ENCODE measurements around the gene CUTC. TPM values are rescaled to one million over a fixed set of nuclear protein-coding genes. Genes with fewer than 3 reads are reported as not detected.

Gene CUTC
- total RNA-seq, 1 experiment from 2014 or later, result 29.5 TPM

GRCh38 chr10:99782447-99783286 lies 50.6 kb downstream of the CUTC start, which contains the start of gene ABCC2:
ABCC2 (plus strand) TSS chr10:99782640; CDS start chr10:99782845, 205 bp downstream.
- H3K9me3 ChIP-seq (replicated peaks), result no peaks in the 10 kb centered on the region
- H3K27ac ChIP-seq, result peak within 1 kb of the TSS; percentile 71; the same call in 1 of the 2 replicates
- no peak within 1 kb of the TSS for H3K4me3 ChIP-seq
- no peak for DNase-seq (ENCODE audit: low read depth in 1 of 2, low spot score in 2 of 2)
- H3K36me3 ChIP-seq, result no peaks in the 10 kb centered on the region
- H3K27me3 ChIP-seq (replicated peaks), result no peaks in the 10 kb centered on the region
- H3K4me1 ChIP-seq (replicated peaks), result peaks cover 59% of the 10 kb centered on the region

- peak; percentile 55 to 60 for DNase-seq (ENCODE audit: low read depth in 1 of 2, low spot score in 2 of 2)
- H3K27me3 ChIP-seq (replicated peaks), result no peaks in the 10 kb centered on the region
- H3K4me1 ChIP-seq (replicated peaks), result peaks cover 45% of the 10 kb centered on the region
- no peaks in the 10 kb centered on the region for H3K36me3 ChIP-seq
- H3K27ac ChIP-seq, result peak overlapping the region; percentile 71
- H3K9me3 ChIP-seq (replicated peaks), result no peaks in the 10 kb centered on the region
- H3K4me3 ChIP-seq, result no peak overlapping the region
These were observed 52.1 kb downstream of the CUTC start for GRCh38 chr10:99784016-99784726.

- no peaks in the 10 kb centered on the region for H3K36me3 ChIP-seq
- no peak overlapping the region for H3K4me3 ChIP-seq
- H3K27me3 ChIP-seq (replicated peaks), result no peaks in the 10 kb centered on the region
- peaks cover 40% of the 10 kb centered on the region for H3K4me1 ChIP-seq (replicated peaks)
- H3K9me3 ChIP-seq (replicated peaks), result no peaks in the 10 kb centered on the region
- H3K27ac ChIP-seq, result peak overlapping the region; percentile 71
- DNase-seq (ENCODE audit: low read depth in 1 of 2, low spot score in 2 of 2), result no peak
These were observed 52.9 kb downstream of the CUTC start for GRCh38 chr10:99784727-99785441.

GRCh38 chr10:99785646-99786045 lies 53.6 kb downstream of the CUTC start:
- H3K27ac ChIP-seq, result no peak overlapping the region
- H3K4me1 ChIP-seq (replicated peaks), result peaks cover 33% of the 10 kb centered on the region
- DNase-seq (ENCODE audit: low read depth in 1 of 2, low spot score in 2 of 2), result no peak
- no peaks in the 10 kb centered on the region for H3K9me3 ChIP-seq (replicated peaks)
- H3K4me3 ChIP-seq, result no peak overlapping the region
- no peaks in the 10 kb centered on the region for H3K36me3 ChIP-seq
- no peaks in the 10 kb centered on the region for H3K27me3 ChIP-seq (replicated peaks)

- H3K9me3 ChIP-seq (replicated peaks), result no peaks in the 10 kb centered on the region
- DNase-seq (ENCODE audit: low read depth in 1 of 2, low spot score in 2 of 2), result no peak
- H3K27ac ChIP-seq, result no peak overlapping the region
- no peaks in the 10 kb centered on the region for H3K36me3 ChIP-seq
- no peak overlapping the region for H3K4me3 ChIP-seq
- H3K27me3 ChIP-seq (replicated peaks), result no peaks in the 10 kb centered on the region
- H3K4me1 ChIP-seq (replicated peaks), result peaks cover 20% of the 10 kb centered on the region
These were observed 55.3 kb downstream of the CUTC start for GRCh38 chr10:99787311-99787710.

- no peaks in the 10 kb centered on the region for H3K9me3 ChIP-seq (replicated peaks)
- no peak overlapping the region for H3K27ac ChIP-seq
- no peak overlapping the region for H3K4me3 ChIP-seq
- no peak for DNase-seq (ENCODE audit: low read depth in 1 of 2, low spot score in 2 of 2)
- no peaks in the 10 kb centered on the region for H3K27me3 ChIP-seq (replicated peaks)
- H3K4me1 ChIP-seq (replicated peaks), result peaks cover 20% of the 10 kb centered on the region
- no peaks in the 10 kb centered on the region for H3K36me3 ChIP-seq
These were observed 55.9 kb downstream of the CUTC start for GRCh38 chr10:99787782-99788445.

GRCh38 chr10:99788598-99789256 lies 56.7 kb downstream of the CUTC start:
- Histone ChIP-seq H3K27me3 (replicated peaks) (no peaks in the 10 kb centered on the region), H3K36me3 (no peaks in the 10 kb centered on the region), H3K27ac (no peak overlapping the region), H3K4me1 (replicated peaks) (peaks cover 17% of the 10 kb centered on the region), H3K4me3 (no peak overlapping the region), H3K9me3 (replicated peaks) (no peaks in the 10 kb centered on the region)
- DNase-seq (ENCODE audit: low read depth in 1 of 2, low spot score in 2 of 2), result no peak

- Histone ChIP-seq H3K4me1 (replicated peaks) (no peaks in the 10 kb centered on the region), H3K9me3 (replicated peaks) (no peaks in the 10 kb centered on the region), H3K4me3 (no peak overlapping the region), H3K27me3 (replicated peaks) (no peaks in the 10 kb centered on the region), H3K27ac (no peak overlapping the region), H3K36me3 (no peaks in the 10 kb centered on the region)
- no peak for DNase-seq (ENCODE audit: low read depth in 1 of 2, low spot score in 2 of 2)
These were observed 59.8 kb downstream of the CUTC start for GRCh38 chr10:99791831-99792230.

GRCh38 chr10:99793819-99794218 lies 61.8 kb downstream of the CUTC start:
- Histone ChIP-seq H3K27ac (no peak overlapping the region), H3K4me1 (replicated peaks) (no peaks in the 10 kb centered on the region), H3K27me3 (replicated peaks) (no peaks in the 10 kb centered on the region), H3K9me3 (replicated peaks) (no peaks in the 10 kb centered on the region), H3K4me3 (no peak overlapping the region), H3K36me3 (no peaks in the 10 kb centered on the region)
- DNase-seq (ENCODE audit: low read depth in 1 of 2, low spot score in 2 of 2), result no peak

- Histone ChIP-seq H3K27me3 (replicated peaks) (no peaks in the 10 kb centered on the region), H3K27ac (no peak overlapping the region), H3K4me3 (no peak overlapping the region), H3K36me3 (no peaks in the 10 kb centered on the region), H3K4me1 (replicated peaks) (no peaks in the 10 kb centered on the region), H3K9me3 (replicated peaks) (no peaks in the 10 kb centered on the region)
- DNase-seq (ENCODE audit: low read depth in 1 of 2, low spot score in 2 of 2), result no peak
These were observed 64.9 kb downstream of the CUTC start for GRCh38 chr10:99796928-99797327.

GRCh38 chr10:99798031-99798430 lies 66.0 kb downstream of the CUTC start:
- no peak overlapping the region for H3K4me3 ChIP-seq
- H3K27ac ChIP-seq, result no peak overlapping the region
- no peak for DNase-seq (ENCODE audit: low read depth in 1 of 2, low spot score in 2 of 2)
- no peaks in the 10 kb centered on the region for H3K4me1 ChIP-seq (replicated peaks)
- no peaks in the 10 kb centered on the region for H3K36me3 ChIP-seq
- no peaks in the 10 kb centered on the region for H3K9me3 ChIP-seq (replicated peaks)
- H3K27me3 ChIP-seq (replicated peaks), result no peaks in the 10 kb centered on the region

GRCh38 chr10:99798920-99799319 lies 66.9 kb downstream of the CUTC start:
- Histone ChIP-seq H3K27me3 (replicated peaks) (no peaks in the 10 kb centered on the region), H3K4me3 (no peak overlapping the region), H3K9me3 (replicated peaks) (no peaks in the 10 kb centered on the region), H3K4me1 (replicated peaks) (no peaks in the 10 kb centered on the region), H3K27ac (no peak overlapping the region), H3K36me3 (no peaks in the 10 kb centered on the region)
- no peak for DNase-seq (ENCODE audit: low read depth in 1 of 2, low spot score in 2 of 2)

GRCh38 chr10:99799613-99800012 lies 67.6 kb downstream of the CUTC start:
- H3K9me3 ChIP-seq (replicated peaks), result no peaks in the 10 kb centered on the region
- no peak for DNase-seq (ENCODE audit: low read depth in 1 of 2, low spot score in 2 of 2)

More at GRCh38 chr10:99799613-99800012, 67.6 kb downstream of the CUTC start:
- Histone ChIP-seq H3K27me3 (replicated peaks) (no peaks in the 10 kb centered on the region), H3K4me1 (replicated peaks) (no peaks in the 10 kb centered on the region), H3K4me3 (no peak overlapping the region), H3K27ac (no peak overlapping the region), H3K36me3 (no peaks in the 10 kb centered on the region)
